ENCODE measurements around the gene TTC8. TPM values are rescaled to one million over a fixed set of nuclear protein-coding genes. Genes with fewer than 3 reads are reported as not detected.

Gene TTC8
- total RNA-seq, 4 donors from 2014 or later: 10.5 to 18.2 (median 12.1) TPM

DNA sequence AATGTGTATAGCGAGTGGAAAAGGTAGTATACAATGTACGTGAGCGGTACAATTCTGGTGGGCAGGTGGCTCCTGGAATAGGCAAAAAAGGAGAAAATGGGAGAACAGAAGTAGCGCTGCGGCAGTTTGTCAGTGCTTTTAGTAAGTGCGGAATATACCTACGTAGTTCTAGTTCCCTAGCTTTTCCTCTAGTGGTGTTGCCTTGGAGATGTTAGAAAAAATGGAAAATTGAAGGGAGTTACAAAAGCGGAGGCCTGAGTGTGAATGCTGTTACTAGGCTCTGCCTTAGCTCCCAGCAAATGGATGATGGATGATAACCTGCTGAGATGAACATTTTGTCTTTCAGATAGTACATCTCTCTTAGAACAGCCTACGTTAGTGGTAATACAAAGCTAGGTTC lies 1.1 kb downstream of the TTC8 start:
- DNase-seq (ENCODE audit: low spot score in 2 of 2): no peak
- H3K4me1 ChIP-seq: peaks cover 15% of the 10 kb centered on the region
- H3K27me3 ChIP-seq: no peaks in the 10 kb centered on the region
- TF ChIP-seq, protein P1, sequence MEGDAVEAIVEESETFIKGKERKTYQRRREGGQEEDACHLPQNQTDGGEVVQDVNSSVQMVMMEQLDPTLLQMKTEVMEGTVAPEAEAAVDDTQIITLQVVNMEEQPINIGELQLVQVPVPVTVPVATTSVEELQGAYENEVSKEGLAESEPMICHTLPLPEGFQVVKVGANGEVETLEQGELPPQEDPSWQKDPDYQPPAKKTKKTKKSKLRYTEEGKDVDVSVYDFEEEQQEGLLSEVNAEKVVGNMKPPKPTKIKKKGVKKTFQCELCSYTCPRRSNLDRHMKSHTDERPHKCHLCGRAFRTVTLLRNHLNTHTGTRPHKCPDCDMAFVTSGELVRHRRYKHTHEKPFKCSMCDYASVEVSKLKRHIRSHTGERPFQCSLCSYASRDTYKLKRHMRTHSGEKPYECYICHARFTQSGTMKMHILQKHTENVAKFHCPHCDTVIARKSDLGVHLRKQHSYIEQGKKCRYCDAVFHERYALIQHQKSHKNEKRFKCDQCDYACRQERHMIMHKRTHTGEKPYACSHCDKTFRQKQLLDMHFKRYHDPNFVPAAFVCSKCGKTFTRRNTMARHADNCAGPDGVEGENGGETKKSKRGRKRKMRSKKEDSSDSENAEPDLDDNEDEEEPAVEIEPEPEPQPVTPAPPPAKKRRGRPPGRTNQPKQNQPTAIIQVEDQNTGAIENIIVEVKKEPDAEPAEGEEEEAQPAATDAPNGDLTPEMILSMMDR (IDR thresholded peaks at IDR 0.05): no peak
- no peak for TF ChIP-seq POLR2AphosphoS5 (IDR thresholded peaks at IDR 0.05)
- no peak for TF ChIP-seq POLR2A (IDR thresholded peaks at IDR 0.05)
- no peak for TF ChIP-seq EP300 (IDR thresholded peaks at IDR 0.05)
- WGBS: 92% methylated on average over 9 of the region's 9 CpGs
- H3K9me3 ChIP-seq: no peaks in the 10 kb centered on the region
- H3K36me3 ChIP-seq: no peaks in the 10 kb centered on the region
- no peak overlapping the region for H3K27ac ChIP-seq
- H3K4me3 ChIP-seq: peak overlapping the region; percentile 65

DNA sequence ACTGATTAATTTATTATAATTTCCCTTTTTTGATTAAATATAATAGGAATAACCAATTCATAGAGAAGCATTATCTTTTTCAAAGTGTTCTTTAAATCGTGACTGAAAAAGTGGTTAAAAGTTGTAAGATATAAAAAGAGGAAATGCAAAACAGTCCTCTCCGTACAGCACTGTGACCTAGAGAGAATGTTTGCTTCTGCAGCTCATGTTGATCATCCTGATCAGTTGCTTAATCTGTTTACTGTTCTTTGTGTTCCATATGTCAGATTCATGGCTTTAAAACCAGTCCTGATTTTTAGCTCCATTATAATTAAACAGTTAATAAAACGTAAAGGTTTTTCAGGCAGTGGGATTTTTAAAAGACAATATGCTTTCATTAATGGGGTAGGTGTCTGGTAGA lies 4.7 kb downstream of the TTC8 start:
- TF ChIP-seq POLR2AphosphoS5 (IDR thresholded peaks at IDR 0.05) (no peak), EP300 (IDR thresholded peaks at IDR 0.05) (no peak), POLR2A (IDR thresholded peaks at IDR 0.05) (no peak)
- H3K4me1 ChIP-seq: peaks cover 10% of the 10 kb centered on the region
- no peak overlapping the region for H3K4me3 ChIP-seq
- DNase-seq (ENCODE audit: low spot score in 2 of 2): no peak
- WGBS: 48% methylated on average over 3 of the region's 3 CpGs
- H3K9me3 ChIP-seq: no peaks in the 10 kb centered on the region
- no peak overlapping the region for H3K27ac ChIP-seq
- no peaks in the 10 kb centered on the region for H3K36me3 ChIP-seq
- H3K27me3 ChIP-seq: no peaks in the 10 kb centered on the region

DNA sequence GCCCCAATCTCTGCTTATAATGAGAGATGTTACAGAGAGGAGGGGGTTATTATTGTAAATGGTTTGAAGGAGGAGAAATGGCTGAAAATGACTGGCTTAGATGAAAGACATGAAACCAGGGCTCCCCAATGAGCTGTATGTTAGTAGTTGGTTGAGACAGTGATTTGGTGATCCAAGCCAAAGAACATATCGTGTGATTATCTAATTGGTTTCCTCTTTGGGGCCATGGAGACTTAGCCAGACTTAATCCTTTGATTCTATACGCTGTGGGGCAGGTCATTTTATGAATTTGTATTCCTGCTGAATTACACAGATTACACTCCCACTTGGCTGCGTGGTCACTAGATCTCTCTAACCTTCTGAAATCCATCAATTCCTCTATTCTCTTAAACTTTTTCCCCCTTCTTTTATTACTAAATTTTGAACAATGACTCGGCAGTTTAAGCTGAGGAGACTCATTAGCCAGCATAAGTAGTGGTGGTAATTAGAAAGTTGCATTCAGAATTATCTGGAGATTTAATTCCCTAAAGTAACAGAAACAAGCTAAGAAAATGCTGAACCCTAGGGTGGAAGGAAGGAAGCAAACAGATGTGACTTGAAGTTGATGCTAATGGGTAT lies 5.3 kb downstream of the TTC8 start:
- Histone ChIP-seq H3K36me3 (no peaks in the 10 kb centered on the region), H3K4me1 (peaks cover 13% of the 10 kb centered on the region), H3K9me3 (no peaks in the 10 kb centered on the region), H3K27ac (no peak overlapping the region), H3K4me3 (no peak overlapping the region), H3K27me3 (no peaks in the 10 kb centered on the region)
- no peak for DNase-seq (ENCODE audit: low spot score in 2 of 2)
- 82% methylated on average over 4 of the region's 4 CpGs for WGBS
- no peak for TF ChIP-seq EP300 (IDR thresholded peaks at IDR 0.05)
- TF ChIP-seq POLR2A (IDR thresholded peaks at IDR 0.05): no peak
- TF ChIP-seq POLR2AphosphoS5 (IDR thresholded peaks at IDR 0.05): no peak
- TF ChIP-seq, protein P1 (IDR thresholded peaks at IDR 0.05): no peak

DNA sequence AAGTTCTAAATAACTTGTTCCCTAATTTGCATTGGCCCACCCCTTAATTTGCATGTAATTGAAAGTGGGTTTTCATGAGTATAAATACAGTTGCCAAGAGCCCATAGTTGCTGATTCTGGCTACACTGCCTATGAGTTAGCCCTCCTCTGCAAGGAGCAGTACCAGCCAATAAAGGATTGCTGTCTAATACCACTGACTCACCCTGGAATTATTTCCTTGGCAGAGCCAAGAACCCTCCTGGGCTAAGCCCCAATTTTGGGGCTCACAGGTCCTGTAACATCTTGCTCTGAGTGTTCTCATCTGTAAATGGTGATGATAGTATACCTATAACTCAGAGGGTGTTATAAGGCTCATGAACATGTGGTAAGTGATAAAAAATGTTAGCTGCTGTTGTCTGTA lies 6.8 kb downstream of the TTC8 start:
- Histone ChIP-seq H3K27me3 (no peaks in the 10 kb centered on the region), H3K4me3 (no peak overlapping the region), H3K27ac (no peak overlapping the region), H3K4me1 (peaks cover 12% of the 10 kb centered on the region), H3K9me3 (no peaks in the 10 kb centered on the region), H3K36me3 (no peaks in the 10 kb centered on the region)
- no peak for DNase-seq (ENCODE audit: low spot score in 2 of 2)
- TF ChIP-seq, protein P1 (IDR thresholded peaks at IDR 0.05): no peak
- no peak for TF ChIP-seq POLR2AphosphoS5 (IDR thresholded peaks at IDR 0.05)
- no peak for TF ChIP-seq EP300 (IDR thresholded peaks at IDR 0.05)
- no peak for TF ChIP-seq POLR2A (IDR thresholded peaks at IDR 0.05)

DNA sequence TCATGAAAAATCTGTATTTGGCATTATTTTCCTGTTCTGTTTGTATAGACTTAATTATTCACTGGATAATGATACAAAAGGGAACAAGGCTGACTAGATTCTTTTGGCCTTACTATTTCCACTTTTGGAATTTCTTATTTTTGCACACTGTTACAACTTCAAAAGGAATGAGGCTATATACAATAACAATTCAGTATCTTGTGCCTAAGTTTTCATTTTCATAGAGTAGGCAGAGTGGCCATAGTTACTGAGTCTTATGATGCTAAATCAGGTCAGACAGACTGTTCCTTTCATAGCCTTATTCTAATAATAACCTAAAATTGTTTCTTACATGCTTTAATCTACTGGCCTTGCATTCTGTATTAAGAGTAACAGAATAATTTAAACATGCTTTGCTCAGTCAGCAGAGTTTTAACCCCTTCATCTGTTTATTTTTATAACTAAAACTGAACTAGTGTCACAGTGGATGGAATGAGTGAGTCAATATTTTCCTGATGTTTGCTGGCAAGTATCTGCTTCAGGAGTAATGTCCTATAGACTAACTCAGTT lies 10.5 kb downstream of the TTC8 start:
- TF ChIP-seq EP300 (IDR thresholded peaks at IDR 0.05): no peak
- no peak for TF ChIP-seq POLR2AphosphoS5 (IDR thresholded peaks at IDR 0.05)
- TF ChIP-seq, protein P1 (IDR thresholded peaks at IDR 0.05): no peak
- no peak for TF ChIP-seq POLR2A (IDR thresholded peaks at IDR 0.05)
- no peak for DNase-seq (ENCODE audit: low spot score in 2 of 2)

More for the DNA sequence above, 10.5 kb downstream of the TTC8 start:
- Histone ChIP-seq H3K4me3 (no peak overlapping the region), H3K27me3 (no peaks in the 10 kb centered on the region), H3K9me3 (no peaks in the 10 kb centered on the region), H3K27ac (no peak overlapping the region), H3K4me1 (peaks cover 12% of the 10 kb centered on the region), H3K36me3 (no peaks in the 10 kb centered on the region)
